GM19372 (cell line): ENCODE measurements around the gene CCDC182.

Experiments
- ATAC-seq: cut with Tn5 transposase; IDR thresholded peaks from one replicate; pipeline ENCODE4 v1.9.1; 2021; ENCODE audit warnings: mild to moderate bottlenecking, low read depth, moderate library complexity; ENCODE audit not compliant: unreplicated experiment

Gene CCDC182

DNA sequence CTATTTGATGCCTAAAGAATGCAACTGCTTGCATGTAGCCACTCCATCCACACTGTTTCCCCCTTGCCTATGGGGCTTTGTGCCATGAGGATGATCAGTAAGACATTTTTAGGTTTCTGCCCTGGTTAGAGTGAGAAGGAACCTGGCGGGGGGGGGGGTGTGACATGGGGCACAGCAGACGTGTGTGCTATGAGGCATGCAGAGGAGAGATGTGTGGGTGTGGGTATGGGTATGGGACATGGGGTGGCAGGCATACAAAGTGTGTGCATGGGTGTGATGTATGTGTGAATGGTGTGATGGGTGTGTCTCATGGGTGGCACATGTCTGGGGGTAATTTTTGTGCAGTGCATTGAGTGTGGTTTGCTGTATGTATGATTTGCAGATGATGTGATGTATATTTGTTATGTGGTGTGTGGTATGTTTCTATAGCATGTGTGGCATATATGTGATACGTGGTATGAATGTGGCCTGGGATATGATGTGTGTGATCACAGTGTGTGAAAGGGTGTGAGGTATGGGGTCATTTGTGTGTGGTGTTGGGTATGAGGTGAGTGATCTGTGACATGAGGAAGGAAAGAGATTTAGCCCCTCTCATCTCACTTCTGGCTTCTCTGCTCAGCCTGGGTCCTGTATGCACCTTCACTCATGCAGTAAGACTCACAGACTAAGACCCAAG is 14.9 kb downstream of the CCDC182 start:
- ATAC-seq: no peak

DNA sequence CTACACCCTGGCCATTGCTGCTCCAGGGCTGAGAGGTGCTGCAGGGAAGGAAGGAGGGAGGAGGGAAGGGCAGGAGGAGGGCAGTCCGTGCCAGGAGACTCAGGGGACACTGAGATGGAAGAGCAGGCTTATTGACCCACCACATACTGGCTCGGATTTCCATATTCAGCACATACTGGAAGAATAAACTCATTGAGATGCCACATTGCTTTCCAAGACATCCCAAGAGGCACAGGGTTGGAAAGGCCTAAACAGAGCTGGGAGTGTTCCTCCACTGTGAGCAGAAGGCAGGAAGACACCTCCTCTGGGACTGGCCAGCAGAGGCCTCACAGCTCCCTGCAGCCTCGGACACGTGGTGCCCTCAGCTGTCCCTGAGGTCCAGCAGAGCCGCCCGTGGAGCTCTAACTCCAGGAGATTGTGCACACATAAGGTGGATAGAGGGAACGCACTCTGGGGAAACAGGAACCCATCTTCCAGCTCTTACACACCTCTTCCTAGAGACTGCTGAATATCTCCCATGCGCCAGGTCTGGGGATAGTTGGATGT is 17.4 kb downstream of the CCDC182 start:
- ATAC-seq: no peak

DNA sequence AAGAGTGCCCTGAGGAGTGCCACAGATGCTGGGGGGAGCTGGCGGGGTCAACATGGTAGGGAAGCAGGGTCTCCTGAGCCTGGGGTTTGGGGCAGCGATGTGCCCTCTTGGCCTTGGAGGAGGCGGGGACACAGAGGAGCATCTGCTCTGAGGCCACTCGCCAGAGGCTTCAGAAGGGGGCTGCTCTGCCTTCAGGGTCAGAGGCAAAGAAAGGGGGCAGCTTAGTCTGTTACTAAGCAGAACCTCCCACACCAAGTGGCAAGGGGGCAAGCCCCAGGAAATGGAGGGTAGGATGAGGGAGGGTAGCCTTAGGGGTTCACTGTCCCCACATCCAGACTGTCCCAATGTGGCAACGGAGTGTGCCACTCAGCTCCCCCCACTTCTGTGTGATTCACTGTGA is 18.3 kb downstream of the CCDC182 start:
- ATAC-seq: no peak

DNA sequence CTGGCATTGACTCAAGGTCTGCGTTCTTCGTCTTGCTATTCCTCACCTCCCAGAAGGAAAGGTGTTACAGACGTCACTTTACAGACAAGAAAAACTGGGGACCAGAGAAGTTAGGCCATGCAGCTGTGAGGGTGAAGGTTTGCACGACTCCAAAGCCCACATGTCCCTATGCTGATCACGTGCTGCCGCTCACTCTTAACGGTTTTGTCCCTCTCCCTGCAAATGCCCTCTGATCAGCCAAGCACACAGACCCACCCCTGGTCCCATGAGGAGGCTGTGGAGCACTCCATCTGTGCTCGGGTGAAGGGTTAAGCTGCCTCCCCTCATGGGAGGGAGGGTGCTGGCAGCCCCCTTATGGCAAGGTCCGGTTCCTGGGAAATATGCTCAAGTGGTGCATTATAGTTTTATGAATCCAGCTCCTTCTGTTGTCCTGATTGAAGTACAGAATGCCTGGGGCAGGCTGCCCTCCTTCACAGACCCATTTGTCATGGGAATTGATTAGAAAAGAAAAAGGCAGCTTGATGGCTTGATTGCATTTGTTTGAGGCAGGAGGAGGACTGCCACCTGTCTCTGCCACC is 18.8 kb downstream of the CCDC182 start:
- no peak for ATAC-seq

DNA sequence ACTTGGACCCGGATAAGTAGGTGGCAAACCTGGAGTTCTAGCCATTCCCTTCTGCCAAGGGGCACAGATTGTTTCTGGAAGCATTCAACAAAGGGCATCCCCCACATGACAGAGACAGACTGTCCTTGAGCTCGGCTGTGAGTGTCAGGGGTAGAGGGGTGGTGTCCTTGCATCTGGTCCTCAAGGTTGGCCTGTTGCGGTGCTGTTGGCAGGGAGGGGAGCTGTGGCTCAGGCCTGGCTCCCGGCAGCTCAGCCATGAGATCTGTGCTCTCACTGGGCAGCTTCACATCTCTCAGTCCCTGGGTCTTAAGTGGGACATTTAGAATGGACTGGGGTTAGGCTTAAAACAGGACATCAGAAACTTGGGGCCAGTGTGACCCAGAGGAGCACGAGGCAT is 20.4 kb downstream of the CCDC182 start:
- no peak for ATAC-seq

DNA sequence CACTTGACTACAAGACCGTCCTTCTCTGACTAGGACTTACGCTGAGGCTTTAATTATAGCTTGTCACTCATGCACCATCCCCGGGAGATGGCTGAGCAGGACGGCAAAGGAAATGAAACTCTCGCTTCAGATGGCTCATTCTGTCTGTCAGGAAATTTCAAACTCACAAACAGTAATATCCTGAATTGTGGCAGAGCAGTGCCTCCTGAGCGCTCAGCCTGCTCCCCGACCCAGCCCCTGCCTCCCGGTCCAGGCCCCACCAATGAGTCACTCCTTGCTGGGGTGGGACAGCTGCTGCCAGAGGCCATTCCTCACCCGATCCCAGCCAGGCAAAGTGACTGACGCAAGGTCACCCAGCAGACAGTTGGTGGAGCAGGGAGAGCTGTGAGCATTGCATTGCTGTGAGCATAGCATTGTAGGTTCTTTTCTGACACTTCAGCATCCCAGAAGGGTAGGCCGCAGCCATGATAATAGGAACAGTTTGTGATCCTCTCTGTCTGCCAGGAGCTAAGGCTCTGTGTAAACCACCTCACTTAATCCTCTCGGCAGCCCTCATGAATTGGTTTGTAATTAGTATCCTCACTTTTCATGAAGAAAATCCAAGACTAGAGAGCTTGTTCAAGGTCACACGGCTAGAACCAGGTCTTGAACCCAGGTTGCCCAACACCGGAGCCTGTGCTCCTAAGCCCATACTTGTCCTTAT is 20.9 kb downstream of the CCDC182 start:
- ATAC-seq: no peak

DNA sequence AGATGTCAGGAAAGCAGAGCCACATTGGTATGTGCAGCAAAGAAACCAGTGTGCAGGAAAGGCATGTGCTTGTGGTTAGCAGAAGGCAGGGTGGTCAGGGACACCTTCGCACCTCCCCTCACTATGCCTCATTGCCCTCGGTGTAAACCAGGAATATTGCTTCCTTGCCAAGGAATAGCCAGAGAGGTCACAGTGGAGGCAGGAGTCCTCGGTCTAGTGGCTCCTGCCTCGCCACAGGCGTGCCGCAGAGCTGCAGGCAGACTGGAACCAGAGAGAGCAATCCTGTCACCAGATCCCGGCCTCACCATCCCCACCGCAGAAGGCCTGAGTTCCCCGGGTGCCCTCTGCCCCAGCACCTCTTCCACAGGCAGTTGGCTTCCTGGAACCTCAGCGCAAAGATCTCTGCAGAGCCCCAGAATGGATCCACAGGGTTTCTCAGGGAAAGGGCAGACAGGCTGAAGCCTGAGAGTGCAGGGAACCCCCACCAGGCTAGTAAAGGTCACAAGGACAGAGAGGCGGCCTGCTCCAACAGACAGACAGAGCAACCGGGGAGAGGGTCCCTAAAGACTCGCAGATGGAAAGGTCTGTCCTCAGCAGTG is 21.6 kb downstream of the CCDC182 start:
- no peak for ATAC-seq

DNA sequence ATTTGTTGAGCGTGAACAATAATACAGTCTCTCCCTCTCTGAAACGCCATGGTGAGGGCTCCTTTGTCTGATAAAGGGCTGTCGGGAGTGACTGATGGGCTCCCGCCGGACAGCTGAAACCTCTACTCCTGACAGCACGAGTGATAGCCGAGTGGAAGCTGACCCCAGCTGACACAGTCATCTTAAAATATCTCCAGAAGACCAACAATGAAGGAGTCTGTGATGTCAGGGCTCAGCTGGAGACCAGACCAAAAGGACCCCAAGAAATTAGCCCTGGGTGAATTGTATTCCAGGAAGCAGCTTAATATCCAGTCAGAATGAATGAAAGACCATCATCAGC is 22.4 kb downstream of the CCDC182 start:
- no peak for ATAC-seq

DNA sequence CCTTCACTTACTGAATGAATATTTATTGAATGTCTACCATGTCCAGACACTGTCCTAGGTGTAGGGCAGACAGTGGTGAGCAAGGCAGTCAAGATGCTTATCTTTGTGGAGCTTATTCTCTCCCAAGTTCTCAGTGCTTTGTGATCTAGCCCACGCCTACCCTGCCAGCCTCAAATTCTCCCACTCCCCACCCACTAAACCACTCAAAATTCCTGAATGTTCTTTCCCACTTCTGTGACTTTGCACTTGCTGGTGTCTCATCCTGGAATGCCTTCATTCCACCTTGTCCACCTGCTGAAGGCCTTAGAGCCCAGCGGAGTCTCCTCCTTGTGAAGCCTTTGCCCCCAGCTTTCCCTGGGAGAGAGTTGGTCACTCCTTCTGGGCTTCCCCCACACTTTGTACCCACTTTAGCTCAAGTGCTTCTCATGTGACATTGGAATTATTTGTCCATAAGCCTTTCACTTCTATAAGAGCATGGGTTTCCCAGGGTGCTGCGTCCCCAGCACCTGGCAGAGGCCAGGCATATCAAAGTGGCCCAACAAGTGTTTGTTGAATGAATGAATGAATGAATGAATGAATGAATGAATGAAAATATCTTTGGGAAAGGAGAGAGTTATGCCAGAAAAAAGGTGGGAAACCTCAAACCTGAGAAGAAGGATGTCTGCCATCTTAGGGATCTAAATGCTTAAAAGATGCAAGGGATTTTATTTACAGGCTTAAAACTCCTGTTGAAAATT is 23.0 kb downstream of the CCDC182 start:
- no peak for ATAC-seq

DNA sequence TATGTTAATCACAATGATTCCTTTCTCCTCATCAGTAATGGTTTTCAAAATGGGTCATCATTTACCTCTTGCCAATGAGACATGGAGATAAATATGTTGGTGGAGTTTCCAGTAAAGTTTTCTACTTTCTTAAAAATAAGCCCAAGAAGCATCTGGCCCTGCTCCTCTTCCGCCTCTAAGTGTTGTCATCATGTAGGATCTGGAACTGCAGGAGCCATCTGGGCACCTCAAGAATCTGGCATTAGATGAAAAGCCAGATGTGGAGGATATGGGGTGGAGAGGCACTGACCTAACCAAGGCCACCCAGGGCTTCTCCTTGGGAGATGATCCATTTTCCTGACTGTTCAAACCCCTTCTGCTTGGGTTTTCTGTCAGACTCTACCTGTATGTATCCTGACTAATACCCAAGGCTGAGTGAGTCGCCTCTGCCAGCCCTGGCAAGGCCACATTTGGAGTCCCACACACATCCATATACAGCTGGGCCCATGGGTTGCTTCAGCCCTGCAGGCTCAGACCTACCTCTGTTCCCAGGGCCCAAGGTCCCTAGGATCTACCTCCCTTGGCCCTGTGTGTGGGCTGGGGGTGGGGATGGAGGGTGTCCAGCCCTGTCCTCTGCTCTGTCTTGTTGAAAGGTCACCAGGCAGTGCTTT is 24.6 kb downstream of the CCDC182 start:
- ATAC-seq: no peak

DNA sequence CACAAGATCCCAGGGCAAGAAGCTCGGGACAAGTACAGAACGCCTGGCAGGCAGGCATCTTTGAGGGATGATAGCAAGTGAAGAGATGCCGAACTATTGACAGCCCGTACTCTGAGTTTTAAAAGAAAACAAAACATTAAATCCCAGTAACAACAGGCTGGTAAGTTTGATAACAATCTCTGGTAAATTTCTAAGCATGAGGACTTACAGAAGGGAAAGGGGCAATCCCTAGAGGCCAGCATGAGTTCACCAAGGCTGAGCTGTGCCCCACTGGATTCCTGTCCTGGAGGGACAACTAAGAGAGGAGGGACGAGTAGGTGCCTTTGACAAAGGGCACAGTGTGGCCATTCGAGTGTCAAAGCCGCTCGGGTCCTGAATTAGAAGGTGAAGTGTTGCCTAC is 26.2 kb downstream of the CCDC182 start:
- ATAC-seq: no peak

DNA sequence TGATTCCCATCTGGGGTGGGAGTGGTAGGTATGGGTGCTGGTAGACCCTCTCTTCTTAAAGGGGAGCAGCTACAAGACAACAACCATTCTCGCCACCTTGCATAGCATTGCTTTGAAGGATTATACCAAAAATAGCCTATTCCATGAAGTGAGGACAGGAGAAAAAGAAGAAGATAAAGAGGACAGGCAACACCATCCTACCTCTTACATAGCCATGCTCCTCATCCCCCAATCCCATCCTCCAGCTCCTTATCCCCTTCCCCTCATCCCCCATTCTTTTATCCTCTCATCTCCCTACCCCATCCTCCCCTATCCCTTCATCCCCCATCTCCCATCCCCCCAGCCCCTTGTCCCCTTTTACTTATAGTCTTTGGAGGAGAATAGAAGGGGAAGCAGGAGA is 29.1 kb downstream of the CCDC182 start:
- no peak for ATAC-seq

DNA sequence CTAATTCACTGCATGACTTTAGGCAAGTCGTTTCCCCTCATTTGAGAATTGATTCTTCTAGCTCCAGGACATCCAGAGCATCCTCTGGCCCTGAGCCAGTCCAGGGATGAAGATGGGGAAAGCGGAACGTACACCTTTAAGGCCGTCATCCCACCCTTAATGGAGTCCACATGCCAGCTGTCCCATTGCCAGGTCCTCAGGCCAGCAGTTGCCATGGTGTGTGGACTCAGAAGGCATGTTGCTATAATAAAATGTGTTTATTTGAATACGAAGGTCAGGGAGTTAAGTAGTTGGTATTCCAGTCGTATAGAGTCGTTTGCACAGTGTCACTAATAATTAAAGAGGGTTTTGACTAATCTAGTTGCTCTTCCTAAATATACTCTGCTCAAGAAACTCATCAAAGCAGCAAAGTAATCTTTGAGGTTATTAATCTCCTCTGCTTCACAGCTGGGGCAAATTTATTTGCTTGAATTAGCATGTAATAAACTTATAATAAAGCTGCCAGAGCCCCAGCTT is 30.4 kb downstream of the CCDC182 start:
- ATAC-seq: no peak

DNA sequence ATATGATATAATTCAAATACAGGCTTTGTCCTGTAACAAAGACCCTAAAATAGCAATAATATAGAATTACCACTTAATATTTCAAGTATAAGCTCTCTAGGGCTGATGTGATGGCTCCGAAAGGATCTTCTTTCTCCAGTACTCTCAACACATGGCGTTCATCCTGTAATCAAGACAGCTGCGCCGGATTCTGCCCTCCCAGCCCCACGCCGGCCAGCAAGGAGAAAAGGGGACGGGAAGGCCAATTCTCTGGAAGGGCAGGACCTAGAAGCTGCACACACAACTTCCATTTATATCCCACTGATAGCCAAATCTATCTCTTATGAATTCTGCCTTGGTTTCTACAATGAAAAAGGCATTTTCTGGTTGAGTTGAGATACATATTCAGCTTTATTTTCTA is 32.0 kb downstream of the CCDC182 start:
- no peak for ATAC-seq

DNA sequence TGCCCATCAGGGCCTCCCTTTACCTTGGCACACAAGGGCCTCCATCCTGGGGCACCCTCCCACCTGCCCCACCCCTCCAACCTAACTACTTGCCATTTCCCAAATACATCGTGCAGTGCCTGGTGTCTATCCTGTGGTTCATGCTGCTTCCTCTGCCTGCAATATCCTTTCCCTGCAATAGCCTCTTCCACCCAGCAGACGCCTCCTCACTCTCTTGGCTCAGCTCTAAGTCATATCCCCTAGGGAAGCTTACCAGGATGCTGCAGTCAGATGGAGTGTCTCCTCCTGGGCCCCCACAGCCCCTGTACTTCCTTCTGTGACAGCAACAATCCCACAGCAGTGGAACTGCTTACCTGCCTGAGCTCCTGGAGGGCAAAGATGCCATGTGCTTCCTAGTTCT is 36.7 kb downstream of the CCDC182 start:
- ATAC-seq: no peak

DNA sequence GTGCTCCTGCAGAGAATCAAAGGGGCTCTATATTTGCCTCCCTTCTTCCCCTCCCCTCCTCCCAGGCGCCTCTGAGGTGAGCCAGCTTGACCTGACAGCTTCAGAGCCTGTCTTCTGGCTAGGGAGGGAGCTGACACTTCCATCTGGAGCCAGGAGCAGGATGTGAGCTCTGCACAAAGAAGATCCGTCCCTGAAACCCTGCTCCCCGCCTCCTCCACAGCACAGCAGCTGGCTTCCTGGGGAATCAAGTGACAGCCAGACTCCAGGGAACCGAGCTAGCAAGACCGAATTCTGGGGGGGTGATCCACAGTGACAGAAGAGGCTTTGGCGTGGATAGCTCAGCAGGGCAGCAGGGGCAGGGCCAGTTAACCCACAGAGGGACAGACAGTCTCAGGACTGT is 37.2 kb downstream of the CCDC182 start:
- no peak for ATAC-seq

DNA sequence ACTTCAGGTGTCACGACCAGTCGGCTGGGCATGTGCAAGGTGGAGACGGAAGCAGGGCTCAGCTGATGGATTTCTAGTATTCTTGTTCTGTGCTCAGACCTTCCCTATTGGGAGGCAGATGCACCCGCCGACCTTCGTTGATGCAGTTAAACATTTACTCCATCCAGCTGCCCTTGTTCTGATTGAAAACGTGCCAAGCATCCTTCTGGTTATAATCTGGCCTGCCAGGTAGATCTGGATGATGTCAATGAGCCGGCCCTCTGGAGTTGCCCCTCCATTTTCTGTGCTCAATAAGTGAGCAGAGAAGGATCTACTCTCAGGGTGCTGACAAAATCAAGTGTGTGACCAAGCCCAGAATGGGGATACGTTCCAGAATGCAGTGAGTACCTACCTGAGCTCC is 38.3 kb downstream of the CCDC182 start:
- no peak for ATAC-seq

DNA sequence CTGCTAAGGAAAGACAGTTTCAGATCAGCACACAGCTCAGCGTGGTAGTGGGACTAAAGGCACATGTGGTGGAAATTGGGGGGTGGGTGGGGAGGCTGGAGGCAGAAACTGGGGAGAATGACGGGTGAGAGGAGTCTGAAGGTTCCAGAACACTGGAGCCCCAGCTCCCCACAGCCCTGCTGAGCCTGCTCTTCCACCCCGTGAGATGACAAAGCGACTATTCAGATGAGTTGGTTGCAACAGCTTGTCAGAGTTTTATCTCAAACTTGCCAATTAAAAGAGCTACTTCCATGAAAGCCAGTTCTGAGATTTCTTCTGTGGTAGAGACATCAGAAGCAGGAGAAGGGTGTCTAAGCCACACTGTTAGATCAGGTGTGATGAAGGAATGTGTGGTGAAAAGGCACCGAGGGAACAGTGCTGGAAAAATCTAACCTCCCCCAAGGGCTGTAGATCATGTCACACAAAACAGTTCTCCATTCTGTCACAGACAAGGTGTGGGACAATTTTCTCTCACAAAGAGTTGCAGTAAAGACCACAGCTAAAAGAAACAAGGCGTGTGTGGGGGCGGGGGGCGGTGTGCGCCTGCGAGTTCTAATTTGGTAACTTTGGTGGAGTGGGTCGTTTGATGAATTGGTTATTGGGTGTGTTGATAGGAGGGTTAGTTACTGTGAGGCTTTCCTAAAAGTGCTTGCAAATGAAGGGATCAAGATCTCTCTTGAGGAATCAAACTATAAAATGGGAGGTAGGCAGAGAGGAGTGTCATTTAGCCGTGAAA is 39.0 kb downstream of the CCDC182 start:
- ATAC-seq: no peak

DNA sequence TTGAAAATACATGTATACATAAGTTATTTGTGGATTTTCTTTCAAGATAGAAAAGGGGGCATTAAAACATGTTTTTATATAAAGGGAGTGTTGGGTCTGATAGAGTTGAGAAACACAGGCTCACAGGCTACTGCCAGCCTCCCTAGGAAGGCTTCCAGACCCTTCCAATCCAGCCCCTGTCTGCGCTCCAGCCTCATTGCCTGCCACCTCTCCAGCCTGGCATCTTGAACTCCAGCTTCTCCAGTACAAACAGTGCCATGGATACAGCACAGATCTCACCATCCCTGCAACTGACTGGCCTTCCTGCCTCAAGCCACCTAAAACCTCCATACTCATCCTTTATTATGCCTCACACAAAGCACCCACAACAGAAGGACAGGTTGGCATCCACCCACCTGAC is 40.7 kb downstream of the CCDC182 start:
- no peak for ATAC-seq
